ENCODE results near the gene FBXO11. TPM values are rescaled to one million over a fixed set of nuclear protein-coding genes. Genes with fewer than 3 reads are reported as not detected.
"Not testable (repeated sequence)": the region's sequence is repeated elsewhere in the genome, so short reads cannot be mapped to it uniquely, and the experiment has no call there.

Gene FBXO11
- total RNA-seq, 2 experiments from 2014 or later: 47.3 to 48.1 TPM

DNA sequence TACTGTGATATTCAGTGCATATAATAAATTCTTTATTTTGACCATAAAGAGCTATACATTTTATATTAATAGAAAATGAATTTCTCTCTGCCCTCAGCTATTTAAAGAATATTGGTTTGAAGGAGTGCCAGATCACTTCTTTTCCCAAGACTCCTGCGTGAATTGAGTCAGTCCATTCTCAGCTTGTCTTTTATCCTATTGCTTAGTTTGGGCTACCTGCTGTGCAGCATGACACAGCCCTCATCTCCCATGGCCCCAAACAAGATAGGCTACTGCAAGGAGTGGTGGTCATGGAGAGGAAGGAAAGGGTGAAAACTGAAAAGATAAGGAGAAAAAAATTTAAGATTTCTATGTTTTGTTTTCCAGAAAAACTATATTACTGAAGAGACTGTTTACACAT, 10.1 kb upstream of the FBXO11 start:
- ChIA-PET POLR2A (interaction anchor here (1.3 kb wide), 1 partner anchor 10 kb away, joined by 3 read pairs; no protein-coding TSS in a partner anchor), CTCF (interaction anchor here (1.5 kb wide), 1 partner anchor 9 kb away, joined by 4 read pairs; the partner anchor contains the start of gene FBXO11)
- H3K27me3 Mint-ChIP-seq: no peaks in the 10 kb centered on the region
- no peaks in the 10 kb centered on the region for H3K9me3 Mint-ChIP-seq
- intact Hi-C loops (cut with micrococcal nuclease): no loop called here
- no peaks in the 10 kb centered on the region for H3K36me3 Mint-ChIP-seq (ENCODE audit: low read depth)
- TF ChIP-seq, protein P1, sequence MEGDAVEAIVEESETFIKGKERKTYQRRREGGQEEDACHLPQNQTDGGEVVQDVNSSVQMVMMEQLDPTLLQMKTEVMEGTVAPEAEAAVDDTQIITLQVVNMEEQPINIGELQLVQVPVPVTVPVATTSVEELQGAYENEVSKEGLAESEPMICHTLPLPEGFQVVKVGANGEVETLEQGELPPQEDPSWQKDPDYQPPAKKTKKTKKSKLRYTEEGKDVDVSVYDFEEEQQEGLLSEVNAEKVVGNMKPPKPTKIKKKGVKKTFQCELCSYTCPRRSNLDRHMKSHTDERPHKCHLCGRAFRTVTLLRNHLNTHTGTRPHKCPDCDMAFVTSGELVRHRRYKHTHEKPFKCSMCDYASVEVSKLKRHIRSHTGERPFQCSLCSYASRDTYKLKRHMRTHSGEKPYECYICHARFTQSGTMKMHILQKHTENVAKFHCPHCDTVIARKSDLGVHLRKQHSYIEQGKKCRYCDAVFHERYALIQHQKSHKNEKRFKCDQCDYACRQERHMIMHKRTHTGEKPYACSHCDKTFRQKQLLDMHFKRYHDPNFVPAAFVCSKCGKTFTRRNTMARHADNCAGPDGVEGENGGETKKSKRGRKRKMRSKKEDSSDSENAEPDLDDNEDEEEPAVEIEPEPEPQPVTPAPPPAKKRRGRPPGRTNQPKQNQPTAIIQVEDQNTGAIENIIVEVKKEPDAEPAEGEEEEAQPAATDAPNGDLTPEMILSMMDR (IDR thresholded peaks at IDR 0.05): no peak
- no peak overlapping the region for H3K4me3 Mint-ChIP-seq
- no peak overlapping the region for H3K27ac Mint-ChIP-seq
- DNase-seq (no peak), ATAC-seq (no peak)
- peaks cover 6% of the 10 kb centered on the region for H3K4me1 Mint-ChIP-seq (ENCODE audit: low read depth)

DNA sequence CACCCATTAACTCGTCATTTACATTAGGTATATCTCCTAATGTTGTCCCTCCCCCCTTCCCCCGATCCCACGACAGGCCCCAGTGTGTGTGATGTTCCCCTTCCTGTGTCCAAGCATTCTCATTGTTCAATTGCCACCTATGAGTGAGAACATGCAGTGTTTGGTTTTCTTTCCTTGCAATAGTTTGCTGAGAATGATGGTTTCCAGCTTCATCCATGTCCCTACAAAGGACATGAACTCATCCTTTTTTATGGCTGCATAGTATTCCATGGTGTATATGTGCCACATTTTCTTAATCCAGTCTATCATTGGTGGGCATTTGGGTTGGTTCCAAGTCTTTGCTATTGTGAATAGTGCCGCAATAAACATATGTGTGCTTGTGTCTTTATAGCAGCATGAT, 4.4 kb upstream of the FBXO11 start:
- CTCF ChIA-PET; ATAC-seq; H3K4me1 Mint-ChIP-seq (ENCODE audit: low read depth); POLR2A ChIA-PET; H3K9me3 Mint-ChIP-seq; intact Hi-C loops (cut with micrococcal nuclease); H3K27ac Mint-ChIP-seq; H3K4me3 Mint-ChIP-seq; H3K27me3 Mint-ChIP-seq; DNase-seq; H3K36me3 Mint-ChIP-seq (ENCODE audit: low read depth): not testable (repeated sequence)

GRCh38 chr2:47908682-47909081, 2.4 kb upstream of the FBXO11 start:
- TF ChIP-seq, protein P1 (IDR thresholded peaks at IDR 0.05): no peak
- ATAC-seq (no peak), DNase-seq (no peak)
- Mint-ChIP-seq H3K9me3 (no peaks in the 10 kb centered on the region), H3K27ac (no peak overlapping the region), H3K4me3 (no peak overlapping the region), H3K36me3 (ENCODE audit: low read depth) (peaks cover 5% of the 10 kb centered on the region), H3K4me1 (ENCODE audit: low read depth) (peaks cover 9% of the 10 kb centered on the region), H3K27me3 (no peaks in the 10 kb centered on the region)
- ChIA-PET POLR2A (no interaction called here), CTCF (interaction anchor here (0.9 kb wide), 1 partner anchor 196 kb away, joined by 3 read pairs; no protein-coding TSS in a partner anchor)
- intact Hi-C loops (cut with micrococcal nuclease): no loop called here

GRCh38 chr2:47907039-47907781, 912 bp upstream of the FBXO11 start:
- Mint-ChIP-seq H3K27ac (peak overlapping the region; percentile 98), H3K36me3 (ENCODE audit: low read depth) (peaks cover 8% of the 10 kb centered on the region), H3K9me3 (no peaks in the 10 kb centered on the region), H3K4me1 (ENCODE audit: low read depth) (peaks cover 20% of the 10 kb centered on the region), H3K4me3 (peak overlapping the region; percentile 79), H3K27me3 (no peaks in the 10 kb centered on the region)
- TF ChIP-seq, protein P1 (IDR thresholded peaks at IDR 0.05): peak; percentile 49
- intact Hi-C loops (cut with micrococcal nuclease): loop anchor here (2.0 kb wide), 1 partner anchor 200 kb away; no protein-coding TSS in a partner anchor
- ATAC-seq: no peak
- CTCF ChIA-PET: interaction anchor here (0.6 to 1.9 kb wide), 17 partner anchors 8 to 409 kb away, joined by 3 to 20 read pairs (median 3); no protein-coding TSS in a partner anchor
- POLR2A ChIA-PET: interaction anchor here (0.6 to 1.5 kb wide), 8 partner anchors 10 to 514 kb away, joined by 3 to 5 read pairs (median 4); partner anchors contain the start of gene MSH6
- peak; percentile 70 for DNase-seq

DNA sequence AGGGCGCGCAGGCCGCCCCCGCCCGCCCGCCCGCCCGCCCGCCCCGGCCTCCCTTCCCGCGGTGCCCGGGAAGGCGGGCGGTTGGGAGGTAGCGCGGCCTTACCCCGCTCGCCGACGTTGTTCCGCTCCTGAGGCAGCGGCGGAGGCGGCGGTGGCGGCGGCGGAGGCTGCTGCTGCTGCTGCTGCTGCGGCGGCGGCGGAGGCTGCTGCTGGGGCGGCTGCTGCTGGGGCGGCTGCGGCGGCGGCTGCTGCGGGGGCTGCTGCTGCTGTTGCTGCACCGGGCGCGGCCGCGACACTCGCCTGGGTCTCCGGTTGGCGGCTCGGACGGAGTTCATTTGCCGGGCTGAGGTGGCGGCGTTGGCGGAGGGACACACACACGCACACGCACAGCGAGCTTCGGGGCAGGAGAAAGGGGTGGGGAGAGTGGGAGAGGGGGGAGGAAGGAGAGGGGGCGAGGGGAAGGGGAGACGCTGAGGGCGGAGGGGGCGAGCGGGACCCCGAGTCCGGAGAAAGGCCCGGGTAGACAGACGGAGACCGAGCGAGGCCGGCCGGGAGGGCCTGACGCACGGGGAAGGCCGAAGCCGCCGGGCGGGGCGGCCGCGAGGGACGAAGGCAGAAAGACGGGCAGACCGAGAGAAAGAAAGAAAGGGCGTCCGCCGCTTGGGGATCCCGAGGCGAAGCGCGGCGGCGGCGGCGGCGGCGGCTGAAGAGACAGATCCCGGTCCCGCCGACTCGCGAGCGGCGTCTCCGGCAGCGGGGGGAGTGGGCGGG, 727 bp downstream of the FBXO11 start:
- H3K27me3 Mint-ChIP-seq: no peaks in the 10 kb centered on the region
- peaks cover 27% of the 10 kb centered on the region for H3K4me1 Mint-ChIP-seq (ENCODE audit: low read depth)
- peak; percentile 67 for DNase-seq
- H3K4me3 Mint-ChIP-seq: peak overlapping the region; percentile 79
- H3K27ac Mint-ChIP-seq: peak overlapping the region; percentile 97
- H3K36me3 Mint-ChIP-seq (ENCODE audit: low read depth): peaks cover 8% of the 10 kb centered on the region
- CTCF ChIA-PET: no interaction called here
- peak; percentile 0 for ATAC-seq
- intact Hi-C loops (cut with micrococcal nuclease): loop anchor here (2.0 kb wide), 1 partner anchor 201 kb away; no protein-coding TSS in a partner anchor
- POLR2A ChIA-PET: interaction anchor here (0.6 to 1.0 kb wide), 2 partner anchors 14 to 81 kb away, joined by 3 read pairs; no protein-coding TSS in a partner anchor
- TF ChIP-seq, protein P1 (IDR thresholded peaks at IDR 0.05): no peak
- H3K9me3 Mint-ChIP-seq: no peaks in the 10 kb centered on the region

Data from activated CD8-positive, alpha-beta T cell treated with anti-CD3 and anti-CD28 coated beads for 36 hours (primary cell).